ELF-1 (cell line): Measurements from ENCODE around the gene ATP5ME.

ENCODE experiments used
- DNase-seq: peaks from one replicate; pipeline ENCODE4 v3.0.0-alpha.2; 2016; ENCODE audit warnings: low read depth, low spot score

ATP5ME gene

DNA sequence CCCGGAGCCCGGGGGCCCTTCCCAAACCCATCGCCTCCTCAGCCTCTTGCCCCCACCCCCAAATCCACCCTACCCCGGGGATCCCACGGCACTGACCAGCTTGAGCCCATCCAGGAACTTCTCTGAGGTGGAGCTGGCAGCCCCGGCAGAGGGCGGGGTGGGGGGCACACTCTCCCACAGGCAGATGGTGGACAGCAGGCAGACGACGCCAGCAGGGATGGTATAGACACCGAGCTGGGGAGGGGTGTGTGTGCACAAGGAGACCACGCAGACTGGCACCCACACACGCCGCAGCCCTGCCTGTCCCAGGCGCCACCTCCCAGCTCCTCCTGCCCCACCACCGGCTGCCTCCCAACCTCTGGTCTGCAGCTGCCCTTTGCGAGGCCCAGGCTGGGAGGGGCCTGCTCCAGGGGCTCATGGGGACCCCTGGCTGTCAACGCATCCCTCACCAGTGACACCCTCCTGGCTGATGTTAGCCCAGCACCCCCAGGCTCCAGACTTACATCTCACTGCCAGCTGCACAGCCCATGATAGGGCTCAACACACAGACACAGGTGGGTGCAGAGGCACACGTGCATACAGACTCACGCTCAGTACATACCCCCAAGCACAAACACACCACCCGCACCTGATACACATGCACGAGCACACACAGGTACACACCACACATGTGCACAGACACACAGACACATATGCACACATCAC, 10.7 kb upstream of the ATP5ME start:
- no peak for DNase-seq

DNA sequence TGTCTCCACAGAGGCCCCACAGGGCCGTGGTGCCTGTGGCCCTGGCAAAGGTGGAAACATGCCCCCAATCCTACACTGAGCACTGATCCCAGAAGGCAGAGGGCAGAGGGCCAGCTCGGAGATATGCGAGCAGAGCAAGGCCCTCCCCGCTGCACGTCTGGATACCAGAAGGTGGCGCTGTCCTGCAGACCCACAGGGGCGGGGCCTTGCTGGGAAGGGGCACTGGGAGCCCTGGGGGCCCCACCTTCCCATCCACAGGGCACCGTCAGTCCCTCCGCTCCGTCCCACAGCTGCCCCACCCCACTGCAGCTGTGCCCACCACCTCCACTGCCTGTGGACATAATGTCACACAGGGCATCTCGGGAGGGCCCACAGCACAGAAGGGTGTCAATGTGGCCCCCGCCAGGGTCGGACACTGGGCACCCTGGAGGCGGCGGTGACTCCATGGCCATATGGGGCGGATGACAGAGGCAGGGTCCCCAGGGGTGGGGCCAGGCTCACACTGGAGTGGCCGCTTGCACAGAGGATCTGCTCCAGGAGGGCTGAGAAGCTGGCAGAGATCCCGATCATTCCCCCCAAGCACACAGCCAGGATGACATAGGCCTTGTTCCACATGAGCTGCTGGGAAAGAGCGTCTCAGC, 10.0 kb upstream of the ATP5ME start:
- DNase-seq = peak; percentile 87

GRCh38 chr4:683247-683897, 9.3 kb upstream of the ATP5ME start:
- DNase-seq = no peak

GRCh38 chr4:682490-683172, 8.6 kb upstream of the ATP5ME start:
- DNase-seq = no peak

DNA sequence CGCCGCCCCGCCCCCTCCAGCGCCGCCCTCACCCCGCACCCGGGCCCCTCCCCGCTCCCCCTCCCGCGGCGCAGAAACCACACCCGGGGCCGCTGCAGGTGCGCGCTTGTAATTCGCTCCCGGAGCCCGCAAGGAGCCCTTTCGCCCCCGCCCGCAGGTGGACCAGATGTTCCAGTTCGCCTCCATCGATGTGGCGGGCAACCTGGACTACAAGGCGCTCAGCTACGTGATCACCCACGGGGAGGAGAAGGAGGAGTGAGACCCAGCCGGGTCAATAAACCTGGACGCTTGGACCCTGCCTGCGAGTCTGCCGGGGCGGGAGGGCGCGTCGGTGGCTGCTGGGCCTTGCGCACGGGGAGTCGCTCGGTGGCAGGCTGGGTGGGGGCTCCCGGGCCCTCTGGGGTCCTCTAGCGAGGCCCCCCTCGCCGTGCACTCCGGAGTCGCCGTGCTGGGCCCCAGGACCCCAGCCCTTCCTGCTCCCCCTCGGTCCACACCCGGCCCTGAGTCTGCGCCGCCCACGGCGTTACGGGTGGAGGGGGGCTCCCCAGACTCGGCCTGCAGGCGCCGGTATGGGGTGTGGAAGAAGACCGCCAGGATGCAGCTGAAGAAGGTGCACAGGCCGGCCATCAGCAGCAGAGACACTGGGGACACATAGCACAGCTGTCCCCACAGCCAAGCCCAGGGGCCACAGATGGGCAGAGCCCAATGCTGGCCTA, 7.8 kb upstream of the ATP5ME start:
- peak; percentile 56 for DNase-seq

- peak; percentile 70 for DNase-seq
Measured at GRCh38 chr4:680928-681645, 7.0 kb upstream of the ATP5ME start.

DNA sequence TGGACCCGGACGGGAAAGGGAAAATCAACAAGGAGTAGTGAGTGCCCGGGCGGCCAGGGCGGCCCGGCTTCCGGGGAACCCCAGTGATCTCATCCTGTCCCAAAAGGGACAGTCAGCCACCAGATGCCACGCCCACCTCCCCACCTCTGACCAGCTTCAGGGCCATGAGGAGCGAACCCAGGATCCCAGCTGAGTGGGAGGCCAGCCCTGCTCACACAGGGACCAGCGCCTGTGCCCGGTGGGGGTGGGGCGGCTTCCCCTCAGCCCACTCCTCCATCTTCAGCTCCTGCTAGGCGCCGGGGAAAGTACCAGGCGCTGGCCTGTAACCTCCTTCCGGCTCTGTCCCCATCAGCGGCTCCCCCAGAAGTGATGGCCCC, 6.5 kb upstream of the ATP5ME start:
- no peak for DNase-seq

- no peak for DNase-seq
Measured at GRCh38 chr4:680091-680490, 6.0 kb upstream of the ATP5ME start.

DNA sequence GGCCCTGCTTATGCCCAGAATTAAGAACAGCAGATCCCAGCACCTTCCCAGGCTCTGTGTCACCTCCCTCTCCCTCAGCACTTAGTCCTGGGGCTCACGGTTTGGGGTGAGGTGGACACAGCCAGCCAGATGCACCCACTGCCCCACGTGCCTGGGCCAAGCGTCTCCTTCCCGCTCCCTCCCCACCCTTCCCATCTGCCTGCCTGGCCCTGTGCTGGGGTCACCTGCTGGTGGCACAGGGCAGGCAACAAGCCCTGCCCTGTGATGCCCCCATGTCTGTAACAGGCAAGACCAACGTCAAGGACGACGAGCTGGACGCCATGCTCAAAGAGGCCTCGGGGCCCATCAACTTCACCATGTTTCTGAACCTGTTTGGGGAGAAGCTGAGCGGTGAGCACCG, 5.6 kb upstream of the ATP5ME start:
- DNase-seq = no peak

- DNase-seq = no peak
Measured at GRCh38 chr4:679104-679481, 5.0 kb upstream of the ATP5ME start.

GRCh38 chr4:678331-679103, 4.4 kb upstream of the ATP5ME start:
- no peak for DNase-seq

DNA sequence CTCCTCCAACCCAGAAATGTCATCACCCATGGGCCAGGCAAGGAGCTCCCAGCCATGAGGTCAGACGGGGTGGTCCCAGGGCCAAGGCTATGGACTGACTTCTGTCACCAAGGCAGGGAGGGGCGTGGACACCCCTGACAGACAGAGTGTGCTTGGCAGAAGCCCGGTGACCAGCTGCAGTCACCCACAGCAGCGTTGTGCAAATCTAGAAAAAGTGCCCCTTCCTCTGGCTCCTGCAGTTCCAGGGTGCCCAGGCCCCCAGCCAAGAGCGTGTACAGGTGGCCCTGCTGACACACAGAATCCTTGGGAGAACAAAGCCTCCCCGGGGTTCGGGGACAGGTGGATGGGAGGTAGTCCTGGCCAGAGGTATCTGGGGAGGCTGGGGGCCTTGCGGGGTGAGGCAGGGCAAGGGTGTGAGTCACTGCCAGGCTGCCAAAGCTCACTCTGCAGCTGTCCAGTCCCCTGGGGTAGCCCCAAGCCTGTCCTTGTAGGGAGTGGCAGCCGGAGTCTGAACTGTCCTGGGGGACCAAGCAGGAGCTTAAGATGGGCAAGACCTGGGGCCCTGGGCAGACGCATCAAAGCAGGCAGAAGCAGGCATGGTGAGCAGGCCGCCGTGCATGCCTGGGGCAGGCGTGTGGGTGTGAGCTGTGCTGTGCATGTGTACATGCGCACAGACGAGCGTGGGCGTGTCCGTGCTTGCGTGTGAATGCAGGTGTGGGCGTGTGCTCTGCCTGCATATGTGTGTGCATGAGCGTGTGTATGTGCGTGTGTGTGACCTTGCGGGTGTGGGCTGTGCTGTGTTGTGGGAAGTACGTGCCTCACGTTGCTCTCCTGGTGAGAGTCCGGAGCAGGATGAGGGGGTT, 3.6 kb upstream of the ATP5ME start:
- no peak for DNase-seq

DNA sequence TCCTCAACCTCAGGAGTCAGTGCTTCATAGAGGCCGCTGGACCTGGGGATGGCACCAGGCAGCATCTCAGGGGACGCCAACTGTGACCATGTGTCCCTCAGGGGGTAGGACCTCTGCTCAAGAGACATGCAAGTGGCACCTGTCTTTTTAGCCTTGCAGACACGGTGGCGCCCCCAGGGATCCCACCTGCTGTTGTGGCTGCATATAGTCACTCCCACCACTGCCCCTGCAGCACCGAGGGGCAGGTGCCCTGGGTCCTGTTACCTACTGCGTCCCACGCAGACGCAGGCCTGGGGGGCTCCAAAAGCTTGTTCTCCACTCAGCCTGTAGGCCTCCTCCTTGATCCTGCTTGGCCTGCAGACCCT, 2.8 kb upstream of the ATP5ME start:
- no peak for DNase-seq

- DNase-seq = no peak
Measured at GRCh38 chr4:675980-676870, 2.1 kb upstream of the ATP5ME start.

- no peak for DNase-seq
Measured at GRCh38 chr4:675036-675882, 1.2 kb upstream of the ATP5ME start.

GRCh38 chr4:673349-674091, 556 bp downstream of the ATP5ME start:
- no peak for DNase-seq

GRCh38 chr4:671769-672168, 2.3 kb downstream of the ATP5ME start:
- DNase-seq = no peak
